ENCODE results near the gene CRELD2. TPM values are rescaled to one million over a fixed set of nuclear protein-coding genes. Genes with fewer than 3 reads are reported as not detected.

CRELD2 gene
- total and polyA plus RNA-seq, 2 of the 8 experiments (the other 6 are each of a cell fraction or from before 2014, with no cell fraction given): 24.5 to 36.6 TPM

GRCh38 chr22:49887064-49887451 is 31.4 kb upstream of the CRELD2 start (continued):
- TF ChIP-seq TCF12 (IDR thresholded peaks at IDR 0.05; ENCODE audit: low read depth, low read length): no peak
- TF ChIP-seq, protein P1, sequence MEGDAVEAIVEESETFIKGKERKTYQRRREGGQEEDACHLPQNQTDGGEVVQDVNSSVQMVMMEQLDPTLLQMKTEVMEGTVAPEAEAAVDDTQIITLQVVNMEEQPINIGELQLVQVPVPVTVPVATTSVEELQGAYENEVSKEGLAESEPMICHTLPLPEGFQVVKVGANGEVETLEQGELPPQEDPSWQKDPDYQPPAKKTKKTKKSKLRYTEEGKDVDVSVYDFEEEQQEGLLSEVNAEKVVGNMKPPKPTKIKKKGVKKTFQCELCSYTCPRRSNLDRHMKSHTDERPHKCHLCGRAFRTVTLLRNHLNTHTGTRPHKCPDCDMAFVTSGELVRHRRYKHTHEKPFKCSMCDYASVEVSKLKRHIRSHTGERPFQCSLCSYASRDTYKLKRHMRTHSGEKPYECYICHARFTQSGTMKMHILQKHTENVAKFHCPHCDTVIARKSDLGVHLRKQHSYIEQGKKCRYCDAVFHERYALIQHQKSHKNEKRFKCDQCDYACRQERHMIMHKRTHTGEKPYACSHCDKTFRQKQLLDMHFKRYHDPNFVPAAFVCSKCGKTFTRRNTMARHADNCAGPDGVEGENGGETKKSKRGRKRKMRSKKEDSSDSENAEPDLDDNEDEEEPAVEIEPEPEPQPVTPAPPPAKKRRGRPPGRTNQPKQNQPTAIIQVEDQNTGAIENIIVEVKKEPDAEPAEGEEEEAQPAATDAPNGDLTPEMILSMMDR (IDR thresholded peaks at IDR 0.05; ENCODE audit: control extremely low read depth in 1 of 3, insufficient read depth in 1 of 3, low read depth in 1 of 3, low read length in 3 of 3): no peak
